Measurements from ENCODE around the gene HIPK2.

The HIPK2 gene

DNA sequence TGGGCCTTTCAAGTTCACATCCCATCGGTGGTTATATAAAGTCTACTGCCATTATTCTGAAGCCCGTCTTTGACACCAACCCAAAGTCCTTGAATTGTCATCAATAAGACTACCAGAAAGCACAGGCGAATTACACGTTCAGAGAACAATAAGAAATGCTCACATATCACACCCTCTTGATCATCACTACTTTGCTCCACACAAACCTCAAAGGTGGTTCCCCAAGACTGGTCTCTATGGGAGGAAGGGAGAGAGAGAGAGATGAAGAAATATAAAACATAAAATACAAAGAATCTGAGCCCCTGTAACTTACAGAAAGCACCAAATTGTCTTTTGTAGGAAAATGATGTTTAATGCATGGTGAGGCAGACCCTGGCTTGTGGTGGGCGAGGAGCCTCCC is 4.4 kb downstream of the HIPK2 start:
- TF ChIP-seq, protein P1, sequence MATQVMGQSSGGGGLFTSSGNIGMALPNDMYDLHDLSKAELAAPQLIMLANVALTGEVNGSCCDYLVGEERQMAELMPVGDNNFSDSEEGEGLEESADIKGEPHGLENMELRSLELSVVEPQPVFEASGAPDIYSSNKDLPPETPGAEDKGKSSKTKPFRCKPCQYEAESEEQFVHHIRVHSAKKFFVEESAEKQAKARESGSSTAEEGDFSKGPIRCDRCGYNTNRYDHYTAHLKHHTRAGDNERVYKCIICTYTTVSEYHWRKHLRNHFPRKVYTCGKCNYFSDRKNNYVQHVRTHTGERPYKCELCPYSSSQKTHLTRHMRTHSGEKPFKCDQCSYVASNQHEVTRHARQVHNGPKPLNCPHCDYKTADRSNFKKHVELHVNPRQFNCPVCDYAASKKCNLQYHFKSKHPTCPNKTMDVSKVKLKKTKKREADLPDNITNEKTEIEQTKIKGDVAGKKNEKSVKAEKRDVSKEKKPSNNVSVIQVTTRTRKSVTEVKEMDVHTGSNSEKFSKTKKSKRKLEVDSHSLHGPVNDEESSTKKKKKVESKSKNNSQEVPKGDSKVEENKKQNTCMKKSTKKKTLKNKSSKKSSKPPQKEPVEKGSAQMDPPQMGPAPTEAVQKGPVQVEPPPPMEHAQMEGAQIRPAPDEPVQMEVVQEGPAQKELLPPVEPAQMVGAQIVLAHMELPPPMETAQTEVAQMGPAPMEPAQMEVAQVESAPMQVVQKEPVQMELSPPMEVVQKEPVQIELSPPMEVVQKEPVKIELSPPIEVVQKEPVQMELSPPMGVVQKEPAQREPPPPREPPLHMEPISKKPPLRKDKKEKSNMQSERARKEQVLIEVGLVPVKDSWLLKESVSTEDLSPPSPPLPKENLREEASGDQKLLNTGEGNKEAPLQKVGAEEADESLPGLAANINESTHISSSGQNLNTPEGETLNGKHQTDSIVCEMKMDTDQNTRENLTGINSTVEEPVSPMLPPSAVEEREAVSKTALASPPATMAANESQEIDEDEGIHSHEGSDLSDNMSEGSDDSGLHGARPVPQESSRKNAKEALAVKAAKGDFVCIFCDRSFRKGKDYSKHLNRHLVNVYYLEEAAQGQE (IDR thresholded peaks at IDR 0.05; ENCODE audit: low read depth) = no peak
- no peak for TF ChIP-seq ZBTB7A (IDR thresholded peaks at IDR 0.05; ENCODE audit: low read depth)
- no peak for TF ChIP-seq TEAD4 (IDR thresholded peaks at IDR 0.05)
- TF ChIP-seq TCF12 (IDR thresholded peaks at IDR 0.05; ENCODE audit: low read depth) = no peak
- TF ChIP-seq, protein P2, sequence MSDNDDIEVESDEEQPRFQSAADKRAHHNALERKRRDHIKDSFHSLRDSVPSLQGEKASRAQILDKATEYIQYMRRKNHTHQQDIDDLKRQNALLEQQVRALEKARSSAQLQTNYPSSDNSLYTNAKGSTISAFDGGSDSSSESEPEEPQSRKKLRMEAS (IDR thresholded peaks at IDR 0.05) = no peak
- no peak for TF ChIP-seq FOXM1 (IDR thresholded peaks at IDR 0.05; ENCODE audit: borderline replicate concordance, low read depth)
- no peak for TF ChIP-seq EP300 (IDR thresholded peaks at IDR 0.05; ENCODE audit: borderline replicate concordance)

GRCh38 chr7:139772873-139773272 is 4.9 kb downstream of the HIPK2 start:
- no peak for TF ChIP-seq TEAD4 (IDR thresholded peaks at IDR 0.05)

GRCh38 chr7:139772115-139772514 is 5.7 kb downstream of the HIPK2 start:
- TF ChIP-seq, protein P3, sequence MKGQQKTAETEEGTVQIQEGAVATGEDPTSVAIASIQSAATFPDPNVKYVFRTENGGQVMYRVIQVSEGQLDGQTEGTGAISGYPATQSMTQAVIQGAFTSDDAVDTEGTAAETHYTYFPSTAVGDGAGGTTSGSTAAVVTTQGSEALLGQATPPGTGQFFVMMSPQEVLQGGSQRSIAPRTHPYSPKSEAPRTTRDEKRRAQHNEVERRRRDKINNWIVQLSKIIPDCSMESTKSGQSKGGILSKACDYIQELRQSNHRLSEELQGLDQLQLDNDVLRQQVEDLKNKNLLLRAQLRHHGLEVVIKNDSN (IDR thresholded peaks at IDR 0.05) = no peak
- TF ChIP-seq RAD21 (IDR thresholded peaks at IDR 0.05; ENCODE audit: low read depth) (no peak), CREB1 (IDR thresholded peaks at IDR 0.05; ENCODE audit: low read depth) (no peak), TCF12 (IDR thresholded peaks at IDR 0.05; ENCODE audit: low read depth) (no peak), TAF1 (IDR thresholded peaks at IDR 0.05; ENCODE audit: low read depth) (no peak), TEAD4 (IDR thresholded peaks at IDR 0.05) (no peak), ZBTB7A (IDR thresholded peaks at IDR 0.05; ENCODE audit: low read depth) (no peak), YY1 (IDR thresholded peaks at IDR 0.05; ENCODE audit: low read depth) (no peak), FOXM1 (IDR thresholded peaks at IDR 0.05; ENCODE audit: borderline replicate concordance, low read depth) (no peak), NFIC (IDR thresholded peaks at IDR 0.05) (no peak), EGR1 (IDR thresholded peaks at IDR 0.05) (no peak), CEBPB (IDR thresholded peaks at IDR 0.05) (no peak), EP300 (IDR thresholded peaks at IDR 0.05; ENCODE audit: borderline replicate concordance) (no peak)
- TF ChIP-seq, protein P2 (IDR thresholded peaks at IDR 0.05) = no peak
- TF ChIP-seq, protein P1 (IDR thresholded peaks at IDR 0.05; ENCODE audit: low read depth) = no peak

- TF ChIP-seq YY1 (IDR thresholded peaks at IDR 0.05; ENCODE audit: low read depth) = no peak
- no peak for TF ChIP-seq EGR1 (IDR thresholded peaks at IDR 0.05)
- TF ChIP-seq NFIC (IDR thresholded peaks at IDR 0.05) = no peak
- no peak for TF ChIP-seq TEAD4 (IDR thresholded peaks at IDR 0.05)
- TF ChIP-seq, protein P3 (IDR thresholded peaks at IDR 0.05) = no peak
- TF ChIP-seq EP300 (IDR thresholded peaks at IDR 0.05; ENCODE audit: borderline replicate concordance) = no peak
- TF ChIP-seq, protein P2 (IDR thresholded peaks at IDR 0.05) = no peak
- TF ChIP-seq ZBTB7A (IDR thresholded peaks at IDR 0.05; ENCODE audit: low read depth) = no peak
- no peak for TF ChIP-seq FOXM1 (IDR thresholded peaks at IDR 0.05; ENCODE audit: borderline replicate concordance, low read depth)
- no peak for TF ChIP-seq CEBPB (IDR thresholded peaks at IDR 0.05)
- TF ChIP-seq, protein P1 (IDR thresholded peaks at IDR 0.05; ENCODE audit: low read depth) = no peak
- TF ChIP-seq TAF1 (IDR thresholded peaks at IDR 0.05; ENCODE audit: low read depth) = no peak
- TF ChIP-seq TCF12 (IDR thresholded peaks at IDR 0.05; ENCODE audit: low read depth) = no peak
- no peak for TF ChIP-seq CREB1 (IDR thresholded peaks at IDR 0.05; ENCODE audit: low read depth)
- no peak for TF ChIP-seq RAD21 (IDR thresholded peaks at IDR 0.05; ENCODE audit: low read depth)
These were observed 6.5 kb downstream of the HIPK2 start for GRCh38 chr7:139771001-139771956.
